HFFc6 (cell line): ENCODE measurements around the gene ZNF595. TPM values are rescaled to one million over a fixed set of nuclear protein-coding genes. Genes with fewer than 3 reads are reported as not detected.
A peak's percentile ranks its signal among the peaks of the same experiment; 100 is the strongest.
"Not testable (repeated sequence)": the region's sequence is repeated elsewhere in the genome, so short reads cannot be mapped to it uniquely, and the experiment has no call there.

Source experiments
- DNase-seq: peaks from one replicate; pipeline ENCODE4 v3.0.0-alpha.2; 2018
- H3K27ac Mint-ChIP-seq: 2 replicates; pipeline ENCODE4 v1.8.0; 2020; ENCODE audit warnings: mild to moderate bottlenecking, mixed read lengths
- H3K27me3 Mint-ChIP-seq: 2 replicates; pipeline ENCODE4 v1.8.0; 2021; ENCODE audit warnings: mild to moderate bottlenecking, moderate library complexity, mixed read lengths; ENCODE audit not compliant: insufficient read depth
- H3K36me3 Mint-ChIP-seq: 2 replicates; pipeline ENCODE4 v1.8.0; 2021; ENCODE audit warnings: low read depth, mixed read lengths
- H3K4me1 Mint-ChIP-seq: 2 replicates; pipeline ENCODE4 v1.8.0; 2020; ENCODE audit warnings: low read depth, mixed read lengths
- H3K4me3 Mint-ChIP-seq: 2 replicates; pipeline ENCODE4 v1.8.0; 2020; ENCODE audit warnings: mild to moderate bottlenecking, moderate library complexity, mixed read lengths
- H3K9me3 Mint-ChIP-seq: 2 replicates; pipeline ENCODE4 v1.8.0; 2020; ENCODE audit warnings: mild to moderate bottlenecking, mixed read lengths
- total RNA-seq, 6 experiments: library from RNA; stranded (reverse); fragmentation: NEBNext Ultra II Directional; extraction: Animal tissue kit (Norgen Biotek cat#: 25700); gene quantifications; 2 replicates in 1 of 6; 3 replicates in 5 of 6; pipeline ENCODE4 v1.2.3, GENCODE V29; 2021
- TF ChIP-seq, protein P1 (sequence below): fragments of 200-600 bp; sonication (generic); IDR thresholded peaks from 2 replicates; pipeline ENCODE4 v1.5.0; 2021; ENCODE audit warnings: antibody characterized with exemption, mild to moderate bottlenecking

The ZNF595 gene
- total RNA-seq, 6 experiments from 2014 or later: 3.7 to 5.9 (median 4.7) TPM

GRCh38 chr4:120616-121015, 67.5 kb downstream of the ZNF595 start:
- no peak for DNase-seq
- Mint-ChIP-seq H3K9me3 (peaks cover 39% of the 10 kb centered on the region), H3K36me3 (peaks cover 22% of the 10 kb centered on the region), H3K4me1 (peaks cover 6% of the 10 kb centered on the region; the same call in 1 of the 2 replicates), H3K27ac (no peak overlapping the region), H3K4me3 (no peak overlapping the region), H3K27me3 (no peaks in the 10 kb centered on the region; the same call in 1 of the 2 replicates)
- TF ChIP-seq, protein P1, sequence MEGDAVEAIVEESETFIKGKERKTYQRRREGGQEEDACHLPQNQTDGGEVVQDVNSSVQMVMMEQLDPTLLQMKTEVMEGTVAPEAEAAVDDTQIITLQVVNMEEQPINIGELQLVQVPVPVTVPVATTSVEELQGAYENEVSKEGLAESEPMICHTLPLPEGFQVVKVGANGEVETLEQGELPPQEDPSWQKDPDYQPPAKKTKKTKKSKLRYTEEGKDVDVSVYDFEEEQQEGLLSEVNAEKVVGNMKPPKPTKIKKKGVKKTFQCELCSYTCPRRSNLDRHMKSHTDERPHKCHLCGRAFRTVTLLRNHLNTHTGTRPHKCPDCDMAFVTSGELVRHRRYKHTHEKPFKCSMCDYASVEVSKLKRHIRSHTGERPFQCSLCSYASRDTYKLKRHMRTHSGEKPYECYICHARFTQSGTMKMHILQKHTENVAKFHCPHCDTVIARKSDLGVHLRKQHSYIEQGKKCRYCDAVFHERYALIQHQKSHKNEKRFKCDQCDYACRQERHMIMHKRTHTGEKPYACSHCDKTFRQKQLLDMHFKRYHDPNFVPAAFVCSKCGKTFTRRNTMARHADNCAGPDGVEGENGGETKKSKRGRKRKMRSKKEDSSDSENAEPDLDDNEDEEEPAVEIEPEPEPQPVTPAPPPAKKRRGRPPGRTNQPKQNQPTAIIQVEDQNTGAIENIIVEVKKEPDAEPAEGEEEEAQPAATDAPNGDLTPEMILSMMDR: no peak

DNA sequence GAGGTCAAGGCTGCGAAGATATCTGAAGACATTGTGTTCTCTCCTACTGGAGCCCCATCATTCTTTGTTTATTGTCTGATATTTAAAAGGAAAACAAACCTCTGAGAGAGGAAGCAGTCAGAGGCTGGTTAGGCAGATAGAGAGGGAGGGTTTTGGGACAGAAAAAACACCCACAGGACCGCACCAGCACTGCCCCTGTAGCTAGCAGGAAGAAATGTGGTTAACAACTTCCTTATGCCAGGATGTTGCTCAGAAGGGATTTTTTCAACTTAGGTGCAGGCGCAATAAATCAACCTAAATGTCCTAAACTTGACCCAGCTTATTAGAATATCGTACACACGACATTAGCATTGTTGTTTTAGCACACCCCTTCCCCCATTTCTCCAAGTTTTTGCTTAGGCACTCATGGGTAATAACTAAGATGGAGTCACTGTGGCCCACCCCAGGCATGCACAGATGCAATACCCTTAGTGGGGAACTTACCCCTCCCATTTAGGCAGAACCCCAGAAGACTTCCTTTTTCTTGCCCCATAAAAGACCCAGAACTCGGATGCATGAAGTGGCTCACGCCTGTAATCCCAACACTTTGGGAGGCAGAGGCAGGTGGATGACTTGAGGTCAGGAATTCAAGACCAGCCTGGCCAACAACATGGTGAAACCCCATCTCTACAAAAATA, 68.4 kb downstream of the ZNF595 start:
- Mint-ChIP-seq H3K27me3 (no peaks in the 10 kb centered on the region; the same call in 1 of the 2 replicates), H3K36me3 (peaks cover 27% of the 10 kb centered on the region), H3K9me3 (peaks cover 48% of the 10 kb centered on the region), H3K4me1 (peaks cover 11% of the 10 kb centered on the region; the same call in 1 of the 2 replicates), H3K27ac (no peak overlapping the region), H3K4me3 (no peak overlapping the region)
- no peak for DNase-seq
- TF ChIP-seq, protein P1: no peak

- H3K27ac Mint-ChIP-seq, H3K27me3 Mint-ChIP-seq, DNase-seq: not testable (repeated sequence)
- peaks cover 11% of the 10 kb centered on the region; the same call in 1 of the 2 replicates for H3K4me1 Mint-ChIP-seq
- H3K4me3 Mint-ChIP-seq: peak overlapping the region; percentile 99
- H3K36me3 Mint-ChIP-seq: peaks cover 24% of the 10 kb centered on the region
- peaks cover 42% of the 10 kb centered on the region for H3K9me3 Mint-ChIP-seq
Observed at GRCh38 chr4:123922-124274, 70.8 kb downstream of the ZNF595 start.

GRCh38 chr4:124275-125081, 71.4 kb downstream of the ZNF595 start, which contains the start of gene ZNF718:
Gene ZNF718, plus strand, starts transcription at chr4:124501. Its CDS starts 170 bp downstream, at chr4:124671.
- H3K36me3 Mint-ChIP-seq: peaks cover 24% of the 10 kb centered on the region
- H3K27me3 Mint-ChIP-seq: no peaks in the 10 kb centered on the region; the same call in 1 of the 2 replicates
- TF ChIP-seq, protein P1: no peak
- H3K9me3 Mint-ChIP-seq: peaks cover 42% of the 10 kb centered on the region
- H3K4me3 Mint-ChIP-seq: peak within 1 kb of the TSS; percentile 99
- DNase-seq: peak; percentile 97
- H3K4me1 Mint-ChIP-seq: peaks cover 11% of the 10 kb centered on the region; the same call in 1 of the 2 replicates
- H3K27ac Mint-ChIP-seq: peak within 1 kb of the TSS; percentile 99

GRCh38 chr4:125091-125771, 72.1 kb downstream of the ZNF595 start:
- H3K27me3 Mint-ChIP-seq: no peaks in the 10 kb centered on the region; the same call in 1 of the 2 replicates
- TF ChIP-seq, protein P1: no peak
- peak overlapping the region; percentile 99 for H3K4me3 Mint-ChIP-seq
- peaks cover 11% of the 10 kb centered on the region; the same call in 1 of the 2 replicates for H3K4me1 Mint-ChIP-seq
- H3K9me3 Mint-ChIP-seq: peaks cover 42% of the 10 kb centered on the region
- peak overlapping the region; percentile 99 for H3K27ac Mint-ChIP-seq
- H3K36me3 Mint-ChIP-seq: peaks cover 24% of the 10 kb centered on the region
- DNase-seq: no peak
